SH-SY5Y (cell line): ENCODE data around the gene HDAC8.

ENCODE experiments used
- GATA2 ChIP-seq: IDR thresholded peaks from 2 replicates; pipeline ENCODE4 v1.6.1; 2011; ENCODE audit warnings: mild to moderate bottlenecking, low read depth, low read length
- GATA3 ChIP-seq: IDR thresholded peaks from 2 replicates; pipeline ENCODE4 v1.6.1; 2011; ENCODE audit warnings: low read depth, mild to moderate bottlenecking, low read length, moderate library complexity

DNA sequence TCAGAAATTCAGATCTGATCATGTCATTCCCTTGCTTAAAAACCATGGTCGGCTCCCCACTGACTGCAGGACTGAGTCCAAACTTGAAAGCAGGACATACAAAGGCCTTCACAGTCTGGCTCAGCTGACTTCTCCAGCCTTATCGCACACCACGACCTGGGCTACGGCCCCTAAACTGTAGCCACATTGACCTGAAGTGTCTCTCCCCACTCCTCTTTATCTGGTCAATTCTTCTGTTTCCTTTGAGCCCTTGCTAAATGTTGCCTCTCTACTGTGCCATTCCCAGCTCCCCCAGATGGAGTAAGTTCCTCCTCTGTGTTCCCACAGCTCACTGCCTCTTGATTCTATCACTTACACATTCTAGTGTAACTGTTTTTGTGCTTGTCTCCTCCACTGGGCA, 206.5 kb downstream of the HDAC8 start:
- TF ChIP-seq GATA2, result no peak
- TF ChIP-seq GATA3, result no peak
